GM12873 (cell line): ENCODE data around the gene PRPF18.

Experiments used
- CTCF ChIP-seq: IDR thresholded peaks from 2 replicates; pipeline ENCODE4 v1.5.1; 2012; ENCODE audit warnings: low read depth, mild to moderate bottlenecking, moderate library complexity, low read length, control low read depth; ENCODE audit not compliant: insufficient read depth; ENCODE audit errors: missing control alignments

PRPF18 gene

GRCh38 chr10:13624630-13625029 is 37.9 kb downstream of the PRPF18 start:
- no peak for TF ChIP-seq CTCF

GRCh38 chr10:13627459-13628310 is 40.9 kb downstream of the PRPF18 start:
- TF ChIP-seq CTCF = no peak

GRCh38 chr10:13628661-13629060 is 41.9 kb downstream of the PRPF18 start:
- no peak for TF ChIP-seq CTCF

GRCh38 chr10:13629116-13629515 is 42.4 kb downstream of the PRPF18 start:
- no peak for TF ChIP-seq CTCF

GRCh38 chr10:13630231-13630630 is 43.5 kb downstream of the PRPF18 start:
- no peak for TF ChIP-seq CTCF

GRCh38 chr10:13631594-13631993 is 44.8 kb downstream of the PRPF18 start:
- TF ChIP-seq CTCF = no peak

- no peak for TF ChIP-seq CTCF
These were observed 45.7 kb downstream of the PRPF18 start for GRCh38 chr10:13632440-13632839.
